SK-N-MC (cell line): ENCODE measurements around the gene DPP8.

ENCODE experiments used
- EZH2 ChIP-seq: fragments of 200-600 bp; sonication (generic); IDR thresholded peaks from one replicate; pipeline ENCODE4 v1.6.1; 2017; ENCODE audit warnings: antibody characterized with exemption
- FOXP2 ChIP-seq: optimal IDR thresholded peaks from 2 replicates; pipeline ENCODE3; 2011; ENCODE audit warnings: mild to moderate bottlenecking, moderate library complexity; ENCODE audit not compliant: insufficient read depth; ENCODE audit errors: extremely low read length, control extremely low read depth
- POLR2AphosphoS5 ChIP-seq: IDR thresholded peaks from 2 replicates; pipeline ENCODE4 v1.6.1; 2012; ENCODE audit warnings: mild to moderate bottlenecking, low read depth, low read length, borderline replicate concordance

- no peak for TF ChIP-seq EZH2
- no peak for TF ChIP-seq POLR2AphosphoS5
- no peak for TF ChIP-seq FOXP2
Measured at GRCh38 chr15:65512807-65513416, 4.6 kb downstream of the DPP8 start.
